HepG2 (cell line): Measurements from ENCODE around the gene EYA3. TPM values are rescaled to one million over a fixed set of nuclear protein-coding genes. Genes with fewer than 3 reads are reported as not detected.

Experiments used
- AKAP8 ChIP-seq: sonication (generic); formaldehyde crosslinking; IDR thresholded peaks from 2 replicates; pipeline ENCODE4 v1.5.1; 2020; ENCODE audit warnings: mild to moderate bottlenecking, missing genetic modification reagents
- DRAP1 ChIP-seq: IDR thresholded peaks from 2 replicates; pipeline ENCODE4 v1.6.1; 2016; ENCODE audit warnings: missing genetic modification reagents, missing compliant biosample characterization
- HDAC1 ChIP-seq: sonication (generic); formaldehyde crosslinking; IDR thresholded peaks from 2 replicates; pipeline ENCODE4 v1.5.1; 2020; ENCODE audit warnings: mild to moderate bottlenecking, missing genetic modification reagents
- HES4 ChIP-seq: sonication (generic); formaldehyde crosslinking; IDR thresholded peaks from 2 replicates; pipeline ENCODE4 v1.9.0; 2021; ENCODE audit warnings: mild to moderate bottlenecking, missing genetic modification reagents, borderline replicate concordance
- KLF12 ChIP-seq: sonication (generic); formaldehyde crosslinking; IDR thresholded peaks from 2 replicates; pipeline ENCODE4 v1.4.0; 2020; ENCODE audit warnings: missing genetic modification reagents, borderline replicate concordance
- KLF15 ChIP-seq: sonication (generic); formaldehyde crosslinking; IDR thresholded peaks from 2 replicates; pipeline ENCODE4 v1.8.1; 2023; ENCODE audit warnings: borderline replicate concordance, mild to moderate bottlenecking, inconsistent platforms, missing genetic modification reagents, mixed read lengths
- LCORL ChIP-seq, 2 experiments: fragments of 450-650 bp in 1 of 2; sonication (generic) in 1 of 2; formaldehyde crosslinking in 1 of 2; IDR thresholded peaks; 2 replicates each; pipeline versions ENCODE4 v1.5.0 to v1.6.1; 2017 to 2020; ENCODE audit warnings: antibody characterized with exemption in 1 of 2, missing genetic modification reagents in 1 of 2
- MATR3 ChIP-seq: sonication (generic); formaldehyde crosslinking; IDR thresholded peaks from 2 replicates; pipeline ENCODE4 v1.4.0; 2020; ENCODE audit warnings: missing genetic modification reagents
- MED1 ChIP-seq: sonication (generic); formaldehyde crosslinking; IDR thresholded peaks from 2 replicates; pipeline ENCODE4 v1.4.0; 2020; ENCODE audit warnings: missing genetic modification reagents
- MTF2 ChIP-seq: sonication (generic); formaldehyde crosslinking; IDR thresholded peaks from 2 replicates; pipeline ENCODE4 v1.5.0; 2020; ENCODE audit warnings: missing genetic modification reagents, borderline replicate concordance
- MXI1 ChIP-seq: IDR thresholded peaks from 3 replicates; pipeline ENCODE4 v1.6.1; 2012; ENCODE audit warnings: low read depth, low read length, inconsistent platforms, borderline replicate concordance
- PAX8 ChIP-seq: sonication (generic); formaldehyde crosslinking; IDR thresholded peaks from 2 replicates; pipeline ENCODE4 v1.8.0; 2022; ENCODE audit warnings: mild to moderate bottlenecking, missing genetic modification reagents, borderline replicate concordance
- PHF8 ChIP-seq: sonication (generic); formaldehyde crosslinking; IDR thresholded peaks from 2 replicates; pipeline ENCODE4 v1.5.0; 2020; ENCODE audit warnings: missing genetic modification reagents
- TCF12 ChIP-seq, 2 experiments: fragments of 450-650 bp in 1 of 2; sonication (generic) in 1 of 2; formaldehyde crosslinking in 1 of 2; IDR thresholded peaks; 2 replicates each; pipeline versions ENCODE4 v1.6.1 to v1.8.0; 2017 to 2022; ENCODE audit warnings: antibody characterized with exemption in 1 of 2, mild to moderate bottlenecking in 1 of 2, missing genetic modification reagents in 1 of 2, moderate library complexity in 1 of 2
- THAP11 ChIP-seq: IDR thresholded peaks from 2 replicates; pipeline ENCODE4 v1.6.1; 2016; ENCODE audit warnings: missing biosample characterization, missing genetic modification reagents
- YEATS4 ChIP-seq: sonication (generic); formaldehyde crosslinking; IDR thresholded peaks from 2 replicates; pipeline ENCODE4 v1.4.0; 2020; ENCODE audit warnings: missing genetic modification reagents, borderline replicate concordance
- ZC3H4 ChIP-seq: sonication (generic); formaldehyde crosslinking; IDR thresholded peaks from 2 replicates; pipeline ENCODE4 v1.4.0; 2020; ENCODE audit warnings: missing genetic modification reagents, borderline replicate concordance
- ZFP1 ChIP-seq: IDR thresholded peaks from 2 replicates; pipeline ENCODE4 v1.6.1; 2016
- ZFX ChIP-seq: sonication (generic); formaldehyde crosslinking; IDR thresholded peaks from 2 replicates; pipeline ENCODE4 v1.4.0; 2020; ENCODE audit warnings: mild to moderate bottlenecking, low read depth, missing genetic modification reagents, moderate library complexity
- ZNF292 ChIP-seq: sonication (generic); formaldehyde crosslinking; IDR thresholded peaks from 2 replicates; pipeline ENCODE4 v1.8.1; 2022; ENCODE audit warnings: mild to moderate bottlenecking, low read depth, missing genetic modification reagents, borderline replicate concordance
- ZNF3 ChIP-seq: IDR thresholded peaks from 2 replicates; pipeline ENCODE4 v1.7.0; 2017; ENCODE audit warnings: inconsistent platforms
- ZNF577 ChIP-seq: sonication (generic); formaldehyde crosslinking; IDR thresholded peaks from 2 replicates; pipeline ENCODE4 v1.4.0; 2020; ENCODE audit warnings: mild to moderate bottlenecking, low read depth, missing genetic modification reagents, borderline replicate concordance
- ZNF776 ChIP-seq: sonication (generic); formaldehyde crosslinking; IDR thresholded peaks from 2 replicates; pipeline ENCODE4 v1.4.0; 2020; ENCODE audit warnings: mild to moderate bottlenecking, missing genetic modification reagents
- ZNF800 ChIP-seq: sonication (generic); formaldehyde crosslinking; IDR thresholded peaks from 2 replicates; pipeline ENCODE4 v1.4.0; 2020; ENCODE audit warnings: missing genetic modification reagents
- polyA plus RNA-seq, 8 experiments: library from polyadenylated mRNA; depleted of rRNA in 3 of 8; stranded (reverse) in 7 of 8; unstranded in 1 of 8; fragments of >200 nt; fragmentation: Illumina TruSeq in 4 of 8; extraction: Trizol in 4 of 8; gene quantifications; 2 replicates each; pipeline versions ENCODE4 v1.2.1 to v1.2.3, GENCODE V29; 2011 to 2016; ENCODE audit warnings: low read depth in 4 of 8, missing spikeins in 1 of 8, mixed read lengths in 1 of 8; ENCODE audit not compliant: insufficient read depth in 1 of 8
- total RNA-seq, 5 experiments: library from RNA; depleted of rRNA; stranded (reverse); fragments of >200 nt; fragmentation: Illumina TruSeq; extraction: Trizol; gene quantifications; 2 replicates each; pipeline ENCODE4 v1.2.3, GENCODE V29; 2016; ENCODE audit warnings: low read depth in 1 of 5
- TF ChIP-seq, protein P1 (sequence below): IDR thresholded peaks from 2 replicates; pipeline ENCODE4 v1.6.1; 2016; ENCODE audit warnings: mild to moderate bottlenecking, missing biosample characterization, missing genetic modification reagents
- TF ChIP-seq, protein P2 (sequence below): sonication (generic); formaldehyde crosslinking; IDR thresholded peaks from 2 replicates; pipeline ENCODE4 v1.4.0; 2020; ENCODE audit warnings: missing genetic modification reagents

EYA3 gene
- total and polyA plus RNA-seq, 2 of the 13 experiments (the other 11 are each of a cell fraction or from before 2014, with no cell fraction given), result 13.9 to 19.7 TPM

DNA sequence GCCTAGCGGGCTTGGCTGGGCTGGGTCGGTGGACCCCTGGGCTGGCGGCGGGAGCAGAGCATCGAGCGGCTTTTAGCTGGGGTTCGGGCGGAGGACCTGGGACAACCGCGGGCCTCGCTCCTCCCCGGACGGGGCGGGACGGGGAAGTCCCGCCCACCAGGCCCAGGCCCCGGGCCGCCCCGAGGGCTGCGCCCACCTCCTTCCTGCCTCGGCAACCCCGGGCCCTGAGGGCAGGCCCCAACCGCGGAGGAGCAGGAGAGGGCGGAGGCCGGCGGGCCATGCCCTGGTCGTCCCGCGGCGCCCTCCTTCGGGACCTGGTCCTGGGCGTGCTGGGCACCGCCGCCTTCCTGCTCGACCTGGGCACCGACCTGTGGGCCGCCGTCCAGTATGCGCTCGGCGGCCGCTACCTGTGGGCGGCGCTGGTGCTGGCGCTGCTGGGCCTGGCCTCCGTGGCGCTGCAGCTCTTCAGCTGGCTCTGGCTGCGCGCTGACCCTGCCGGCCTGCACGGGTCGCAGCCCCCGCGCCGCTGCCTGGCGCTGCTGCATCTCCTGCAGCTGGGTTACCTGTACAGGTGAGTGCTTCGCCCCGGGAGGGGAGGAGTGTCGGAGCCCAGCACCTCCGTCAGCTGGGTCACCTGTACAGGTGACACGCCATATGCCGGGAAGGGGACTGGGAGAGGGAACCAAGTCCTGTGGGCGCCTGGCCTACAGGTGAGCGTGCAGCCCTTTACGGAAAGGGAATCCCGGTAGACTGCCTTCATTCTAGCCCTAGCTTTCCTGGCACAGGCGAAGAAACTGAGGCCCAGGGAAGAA, 128.4 kb downstream of the EYA3 start, which contains the start of gene XKR8 (continued):
- TF ChIP-seq ZFX (CRISPR knock-in tag) (peak; percentile 93), KLF15 (no peak), MXI1 (no peak), ZNF3 (no peak), MATR3 (CRISPR knock-in tag) (no peak), LCORL (IDR thresholded peaks at IDR 0.05) (no peak), LCORL (CRISPR knock-in tag; IDR thresholded peaks at IDR 0.05) (peak; percentile 49), KLF12 (0 out of 2 replicates have a peak, but pooled peaks have one; percentile 40), ZNF800 (CRISPR knock-in tag) (0 out of 2 replicates have a peak, but pooled peaks have one; percentile 49), ZC3H4 (CRISPR knock-in tag) (no peak), HES4 (CRISPR knock-in tag) (peak; percentile 66; the same call in 1 of the 2 replicates), HDAC1 (peak; percentile 49; the same call in 1 of the 2 replicates), AKAP8 (no peak), ZNF776 (CRISPR knock-in tag) (peak; percentile 71; the same call in 1 of the 2 replicates), PHF8 (CRISPR knock-in tag) (peak; percentile 80), DRAP1 (0 out of 2 replicates have a peak, but pooled peaks have one; percentile 19), ZFP1 (no peak), MED1 (peak; percentile 45; the same call in 1 of the 2 replicates), THAP11 (CRISPR knock-in tag) (peak; percentile 43; the same call in 1 of the 2 replicates), ZNF292 (CRISPR knock-in tag) (no peak), ZNF577 (CRISPR knock-in tag) (no peak), TCF12 (IDR thresholded peaks at IDR 0.05) (no peak), TCF12 (CRISPR knock-in tag; IDR thresholded peaks at IDR 0.05) (peak; percentile 21; the same call in 1 of the 2 replicates), PAX8 (CRISPR knock-in tag) (no peak), YEATS4 (CRISPR knock-in tag) (peak; percentile 56; the same call in 1 of the 2 replicates), MTF2 (CRISPR knock-in tag) (peak; percentile 59; the same call in 1 of the 2 replicates)
- TF ChIP-seq, protein P1, sequence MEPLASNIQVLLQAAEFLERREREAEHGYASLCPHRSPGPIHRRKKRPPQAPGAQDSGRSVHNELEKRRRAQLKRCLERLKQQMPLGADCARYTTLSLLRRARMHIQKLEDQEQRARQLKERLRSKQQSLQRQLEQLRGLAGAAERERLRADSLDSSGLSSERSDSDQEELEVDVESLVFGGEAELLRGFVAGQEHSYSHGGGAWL (CRISPR knock-in tag), result peak; percentile 28; the same call in 1 of the 2 replicates
- TF ChIP-seq, protein P2, sequence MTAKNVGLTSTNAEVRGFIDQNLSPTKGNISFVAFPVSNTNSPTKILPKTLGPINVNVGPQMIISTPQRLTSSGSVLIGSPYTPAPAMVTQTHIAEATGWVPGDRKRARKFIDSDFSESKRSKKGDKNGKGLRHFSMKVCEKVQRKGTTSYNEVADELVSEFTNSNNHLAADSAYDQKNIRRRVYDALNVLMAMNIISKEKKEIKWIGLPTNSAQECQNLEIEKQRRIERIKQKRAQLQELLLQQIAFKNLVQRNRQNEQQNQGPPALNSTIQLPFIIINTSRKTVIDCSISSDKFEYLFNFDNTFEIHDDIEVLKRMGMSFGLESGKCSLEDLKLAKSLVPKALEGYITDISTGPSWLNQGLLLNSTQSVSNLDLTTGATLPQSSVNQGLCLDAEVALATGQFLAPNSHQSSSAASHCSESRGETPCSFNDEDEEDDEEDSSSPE (CRISPR knock-in tag), result no peak
